ENCODE data around the gene SMPD4. TPM values are rescaled to one million over a fixed set of nuclear protein-coding genes. Genes with fewer than 3 reads are reported as not detected.
"Not testable (repeated sequence)": the region's sequence is repeated elsewhere in the genome, so short reads cannot be mapped to it uniquely, and the experiment has no call there.

SMPD4 gene
- total RNA-seq, 4 donors from 2014 or later = 29.7 to 44.4 (median 38.6) TPM

- H3K4me3 ChIP-seq (ENCODE audit: low read depth, poor library complexity, severe bottlenecking) = peak overlapping the region; percentile 84
- 24 to 29% methylated on average over 31 to 38 of the region's 38 CpGs for WGBS, 2 donors
- not testable (repeated sequence) for DNase-seq (ENCODE audit: low spot score in 2 of 2)
- intact Hi-C loops (cut with DNase I; ENCODE audit: low total_unique reads) = loop anchor here (10.0 kb wide), 1 partner anchor 164 kb away; the partner anchor contains the start of gene IMP4
These were observed 738 bp downstream of the SMPD4 start for GRCh38 chr2:130180404-130181324.

- intact Hi-C loops (cut with DNase I; ENCODE audit: low total_unique reads); DNase-seq (ENCODE audit: low spot score in 2 of 2); H3K4me3 ChIP-seq (ENCODE audit: low read depth, poor library complexity, severe bottlenecking): not testable (repeated sequence)
- 88 to 93% methylated on average over 5 of the region's 5 CpGs for WGBS, 2 donors
These were observed 6.5 kb downstream of the SMPD4 start for GRCh38 chr2:130174866-130175265.

DNA sequence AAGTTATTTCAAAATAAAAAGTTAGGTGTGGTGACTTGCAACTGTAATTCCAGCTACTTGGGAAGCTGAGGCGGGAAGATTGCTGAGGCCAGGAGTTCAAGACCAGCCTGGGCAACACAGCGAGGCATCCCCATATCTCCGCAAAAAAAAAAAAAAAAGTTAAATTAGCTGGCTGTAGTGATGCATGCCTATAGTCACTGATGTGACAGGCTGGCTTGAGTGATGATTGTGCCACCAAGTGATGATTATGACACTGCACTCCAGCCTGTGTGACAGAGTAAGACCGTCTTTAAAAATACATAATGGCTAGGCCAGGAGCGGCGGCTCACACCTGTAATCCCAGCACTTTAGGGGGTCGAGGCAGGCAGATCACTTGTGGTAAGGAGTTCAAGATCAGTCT, 11.5 kb downstream of the SMPD4 start:
- TF ChIP-seq POLR2A (IDR thresholded peaks at IDR 0.05) (no peak), CTCF (IDR thresholded peaks at IDR 0.05) (no peak)
- no peak overlapping the region for H3K4me3 ChIP-seq (ENCODE audit: low read depth, poor library complexity, severe bottlenecking)
- DNase-seq (ENCODE audit: low spot score in 2 of 2) = no peak
- intact Hi-C loops (cut with DNase I; ENCODE audit: low total_unique reads) = no loop called here
- 91 to 95% methylated on average over 7 of the region's 7 CpGs for WGBS, 2 donors

DNA sequence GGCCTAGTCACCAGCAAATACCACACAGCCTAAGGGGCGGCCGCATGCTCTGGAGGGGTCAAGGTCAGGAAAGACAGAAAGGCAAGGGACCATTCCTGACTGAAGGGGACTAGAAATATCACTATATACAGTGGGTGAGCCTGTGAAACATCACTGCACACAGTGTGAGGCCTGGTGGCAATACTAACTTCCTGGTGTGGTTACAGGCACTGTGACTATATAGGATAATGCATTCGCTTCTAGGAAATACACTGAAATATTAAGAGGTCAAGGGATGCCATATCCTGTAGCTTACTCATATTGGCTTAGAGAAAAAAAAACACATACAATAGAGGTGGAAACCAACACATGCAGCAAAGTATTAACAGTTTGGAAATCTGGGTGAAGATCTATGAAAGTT, 12.2 kb downstream of the SMPD4 start:
- H3K4me3 ChIP-seq (ENCODE audit: low read depth, poor library complexity, severe bottlenecking); intact Hi-C loops (cut with DNase I; ENCODE audit: low total_unique reads); DNase-seq (ENCODE audit: low spot score in 2 of 2): not testable (repeated sequence)
- WGBS, 2 donors = 93 to 94% methylated on average over 3 of the region's 3 CpGs

DNA sequence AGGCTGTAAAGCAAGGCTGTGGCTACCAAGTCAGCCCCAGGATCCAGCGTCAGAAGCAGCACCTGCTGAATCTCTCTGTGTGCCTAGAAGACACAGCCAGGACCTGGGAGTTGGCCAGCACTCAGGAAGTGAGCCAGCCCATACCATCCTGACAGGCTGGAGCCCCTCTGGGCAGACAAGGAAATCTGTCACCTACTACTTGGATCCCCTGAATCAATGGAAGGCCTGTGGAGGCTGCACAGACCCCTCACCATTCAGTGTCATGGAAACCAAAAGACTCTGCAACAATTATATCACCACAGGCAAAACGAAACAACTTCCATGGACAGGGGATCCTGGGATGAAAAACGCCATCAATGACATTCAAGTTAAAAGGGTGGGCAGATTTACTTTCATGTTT, 14.8 kb downstream of the SMPD4 start:
- intact Hi-C loops (cut with DNase I; ENCODE audit: low total_unique reads); H3K4me3 ChIP-seq (ENCODE audit: low read depth, poor library complexity, severe bottlenecking); DNase-seq (ENCODE audit: low spot score in 2 of 2): not testable (repeated sequence)
- 87 to 90% methylated on average over 3 of the region's 3 CpGs for WGBS, 2 donors

GRCh38 chr2:130165293-130166016, 15.9 kb downstream of the SMPD4 start:
- TF ChIP-seq POLR2A (IDR thresholded peaks at IDR 0.05) (no peak), CTCF (IDR thresholded peaks at IDR 0.05) (no peak)
- no peak overlapping the region for H3K4me3 ChIP-seq (ENCODE audit: low read depth, poor library complexity, severe bottlenecking)
- DNase-seq (ENCODE audit: low spot score in 2 of 2) = no peak
- 94 to 95% methylated on average over 8 of the region's 8 CpGs for WGBS, 2 donors
- intact Hi-C loops (cut with DNase I; ENCODE audit: low total_unique reads) = no loop called here

DNA sequence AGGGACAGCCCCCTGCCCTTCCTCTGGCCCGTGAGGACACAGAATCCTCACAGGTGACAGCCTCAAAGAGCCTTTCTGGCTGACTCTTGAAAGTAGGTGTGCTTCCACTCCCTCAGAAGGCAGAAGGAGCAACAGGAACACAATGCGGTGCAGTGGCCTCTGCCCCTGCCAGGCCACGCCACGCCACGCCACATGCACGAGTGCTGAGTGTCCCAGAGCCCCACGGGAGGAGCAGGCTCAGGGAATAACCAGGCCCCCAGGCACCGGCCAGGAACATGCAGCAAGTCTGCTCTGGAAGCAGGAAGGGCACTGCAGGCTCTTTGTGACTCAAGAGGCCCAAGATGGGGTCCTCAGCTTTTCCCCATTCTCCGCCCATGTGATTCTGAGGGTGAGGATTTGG, 18.4 kb downstream of the SMPD4 start:
- H3K4me3 ChIP-seq (ENCODE audit: low read depth, poor library complexity, severe bottlenecking) = no peak overlapping the region
- TF ChIP-seq CTCF (IDR thresholded peaks at IDR 0.05) = no peak
- DNase-seq (ENCODE audit: low spot score in 2 of 2) = no peak
- WGBS, 2 donors = 94 to 95% methylated on average over 9 of the region's 9 CpGs
- intact Hi-C loops (cut with DNase I; ENCODE audit: low total_unique reads) = no loop called here

DNA sequence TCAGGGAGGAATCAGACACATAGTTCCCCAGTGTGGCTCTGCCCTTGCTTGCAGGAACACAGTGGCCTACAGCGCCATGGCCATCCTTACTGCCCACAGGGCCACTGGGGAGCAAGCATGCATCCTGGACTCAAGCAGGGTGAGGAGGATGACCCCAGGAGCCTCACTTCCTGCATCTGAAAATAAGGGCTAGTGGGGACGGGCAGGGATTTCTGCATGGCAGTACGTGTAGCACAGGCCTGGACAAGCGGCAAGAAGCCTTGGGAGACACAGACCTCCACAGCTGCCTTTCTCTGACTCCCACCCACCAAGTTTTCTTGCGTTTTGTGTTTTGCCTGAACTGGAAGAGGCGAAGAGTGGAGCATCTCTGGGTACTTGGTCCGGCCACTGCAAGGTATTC, 18.9 kb downstream of the SMPD4 start:
- DNase-seq (ENCODE audit: low spot score in 2 of 2); intact Hi-C loops (cut with DNase I; ENCODE audit: low total_unique reads); H3K4me3 ChIP-seq (ENCODE audit: low read depth, poor library complexity, severe bottlenecking): not testable (repeated sequence)
- 94 to 95% methylated on average over 6 to 7 of the region's 7 CpGs for WGBS, 2 donors

DNA sequence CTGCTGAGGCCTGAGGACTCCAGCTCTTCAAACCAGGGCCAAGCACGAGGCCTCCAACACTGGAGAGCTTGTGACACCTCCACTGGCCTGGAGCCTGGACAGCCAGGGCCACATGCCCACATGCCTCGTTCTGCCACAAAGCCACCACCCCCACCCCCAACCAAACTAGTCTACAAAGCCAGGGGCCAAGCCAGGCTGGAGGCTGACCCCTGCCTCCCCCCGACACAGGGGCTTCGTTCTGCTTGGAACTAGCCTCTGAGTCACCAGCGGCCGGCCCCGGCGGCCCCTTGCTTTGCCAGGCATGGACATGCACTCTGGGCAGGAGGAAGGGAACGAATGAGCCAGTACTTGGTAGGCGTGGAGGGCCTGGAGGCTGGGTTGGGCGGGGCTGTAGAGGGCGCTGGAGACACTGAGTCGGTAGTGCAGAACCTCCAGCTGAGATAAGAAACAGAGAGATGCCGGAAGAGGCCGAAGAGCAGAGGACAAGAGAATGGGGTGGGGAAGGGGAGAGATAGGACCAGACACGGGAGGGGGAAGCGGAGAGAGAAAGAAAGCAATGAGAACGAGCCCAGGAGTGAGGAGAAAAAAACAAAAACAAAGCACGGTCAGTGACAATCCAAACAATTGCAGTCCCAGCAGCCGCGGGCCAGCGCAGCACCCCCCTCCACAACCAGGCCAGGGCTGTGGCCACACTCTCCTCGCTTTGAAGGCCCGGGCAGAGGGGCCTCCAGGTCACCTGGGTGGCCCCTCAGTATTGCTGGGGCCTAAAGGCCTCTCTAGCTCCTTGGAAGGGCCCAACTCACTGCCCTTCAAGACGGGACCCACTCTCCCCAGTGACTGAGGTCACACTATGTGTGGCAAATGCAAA, 20.3 kb downstream of the SMPD4 start:
- H3K4me3 ChIP-seq (ENCODE audit: low read depth, poor library complexity, severe bottlenecking); DNase-seq (ENCODE audit: low spot score in 2 of 2); intact Hi-C loops (cut with DNase I; ENCODE audit: low total_unique reads): not testable (repeated sequence)
- WGBS, 2 donors = 77% methylated on average over 24 to 25 of the region's 25 CpGs

Data from lower leg skin (tissue), 4 donors.